T-helper 1 cell treated with Interleukin-12 subunit alpha and Interleukin-12 subunit beta and Interleukin-4 antibody, amounts not matched to agents 30 ng/mL and 1 ng/mL, for 36 hours (primary cell): ENCODE results near the gene SRSF1. TPM values are rescaled to one million over a fixed set of nuclear protein-coding genes. Genes with fewer than 3 reads are reported as not detected.

Experiments used
- intact Hi-C: fragments of 100-400 bp; cut with micrococcal nuclease; formaldehyde crosslinking; loops from one replicate; pipeline ENCODE4 v1.15.1; 2024
- total RNA-seq: library from RNA; stranded (reverse); gene quantifications from 2 replicates; pipeline ENCODE4 v1.2.3, GENCODE V29; 2022

Gene SRSF1
- total RNA-seq, 1 donor from 2014 or later = 357 TPM

GRCh38 chr17:58019039-58019438, 12.0 kb upstream of the SRSF1 start:
- intact Hi-C loops = no loop called here

- intact Hi-C loops = no loop called here
Observed at GRCh38 chr17:58010067-58010799, 3.2 kb upstream of the SRSF1 start.

- intact Hi-C loops = loop anchor here (1.0 to 10.0 kb wide), 16 partner anchors 9 to 1175 kb away; partner anchors contain the start of genes AKAP1, C17orf67, DYNLL2 and MKS1
Observed at GRCh38 chr17:58007781-58008706, 998 bp upstream of the SRSF1 start.

GRCh38 chr17:58006560-58006923, 504 bp downstream of the SRSF1 start:
- intact Hi-C loops = loop anchor here (2.0 to 10.0 kb wide), 5 partner anchors 150 to 1032 kb away; partner anchors contain the start of genes SCPEP1 and SUPT4H1

GRCh38 chr17:58005728-58006559, 1.1 kb downstream of the SRSF1 start:
- intact Hi-C loops = loop anchor here (2.0 to 10.0 kb wide), 5 partner anchors 151 to 1031 kb away; partner anchors contain the start of genes SCPEP1 and SUPT4H1

GRCh38 chr17:58005031-58005727, 1.9 kb downstream of the SRSF1 start:
- intact Hi-C loops = loop anchor here (5.0 to 10.0 kb wide), 3 partner anchors 332 to 1030 kb away; partner anchors contain the start of genes SCPEP1 and SUPT4H1

- intact Hi-C loops = loop anchor here (10.0 kb wide), 1 partner anchor 1029 kb away; the partner anchor contains the start of gene SCPEP1
Observed at GRCh38 chr17:58004060-58004459, 3.0 kb downstream of the SRSF1 start.

- intact Hi-C loops = loop anchor here (10.0 kb wide), 1 partner anchor 1028 kb away; the partner anchor contains the start of gene SCPEP1
Observed at GRCh38 chr17:58002973-58003372, 4.1 kb downstream of the SRSF1 start.

GRCh38 chr17:58002154-58002948, 4.7 kb downstream of the SRSF1 start:
- intact Hi-C loops = loop anchor here (10.0 kb wide), 1 partner anchor 1028 kb away; the partner anchor contains the start of gene SCPEP1

GRCh38 chr17:58001461-58002124, 5.5 kb downstream of the SRSF1 start:
- intact Hi-C loops = loop anchor here (10.0 kb wide), 1 partner anchor 1027 kb away; the partner anchor contains the start of gene SCPEP1

GRCh38 chr17:57999496-58000017, 7.5 kb downstream of the SRSF1 start:
- intact Hi-C loops = loop anchor here (1.0 to 10.0 kb wide), 7 partner anchors 8 to 1025 kb away; partner anchors contain the start of genes SCPEP1, SRSF1 and VEZF1

GRCh38 chr17:57999010-57999495, 8.0 kb downstream of the SRSF1 start:
- intact Hi-C loops = loop anchor here (1.0 kb wide), 6 partner anchors 8 to 173 kb away; partner anchors contain the start of genes SRSF1 and VEZF1

GRCh38 chr17:57997085-57997809, 9.8 kb downstream of the SRSF1 start:
- intact Hi-C loops = no loop called here

GRCh38 chr17:57995076-57995956, 11.7 kb downstream of the SRSF1 start:
- intact Hi-C loops = loop anchor here (1.0 to 2.0 kb wide), 6 partner anchors 78 to 865 kb away; partner anchors contain the start of gene MRPS23

- intact Hi-C loops = loop anchor here (2.0 kb wide), 1 partner anchor 864 kb away; no protein-coding TSS in a partner anchor
Observed at GRCh38 chr17:57994436-57994835, 12.6 kb downstream of the SRSF1 start.
